NCI-H187 treated with DMSO at 0.1 percent for 48 hours (cell line): ENCODE data around the gene ZNF19.
"Not testable (repeated sequence)": the region's sequence is repeated elsewhere in the genome, so short reads cannot be mapped to it uniquely, and the experiment has no call there.

Experiments
- DNase-seq: peaks from one replicate; lab custom pipeline; 2025; lab: John Stamatoyannopoulos, UW

ZNF19 gene

GRCh38 chr16:71489122-71489521 lies at the start of gene ZNF19:
TSS of gene ZNF19 (minus strand) at chr16:71489324. CDS start at chr16:71482114, 7,210 bp downstream.
- no peak for DNase-seq

GRCh38 chr16:71537643-71538042 lies 48.5 kb upstream of the ZNF19 start:
- DNase-seq, result no peak

- no peak for DNase-seq
Observed at GRCh38 chr16:71536752-71537499, 47.8 kb upstream of the ZNF19 start.

GRCh38 chr16:71532366-71532765 lies 43.2 kb upstream of the ZNF19 start:
- DNase-seq, result no peak

- DNase-seq, result no peak
Observed at GRCh38 chr16:71528863-71529262, 39.7 kb upstream of the ZNF19 start.

GRCh38 chr16:71528257-71528656 lies 39.1 kb upstream of the ZNF19 start:
- no peak for DNase-seq

GRCh38 chr16:71526111-71526631 lies 37.0 kb upstream of the ZNF19 start, which contains the start of gene CHST4:
TSS of gene CHST4 (plus strand) at chr16:71526426. CDS start at chr16:71536678, 10,252 bp downstream.
- peak; percentile 30 for DNase-seq

GRCh38 chr16:71524566-71525553 lies 35.7 kb upstream of the ZNF19 start:
- DNase-seq, result no peak

- DNase-seq, result no peak
Observed at GRCh38 chr16:71520550-71520949, 31.4 kb upstream of the ZNF19 start.

GRCh38 chr16:71515026-71515425 lies 25.9 kb upstream of the ZNF19 start:
- no peak for DNase-seq

GRCh38 chr16:71514476-71514875 lies 25.4 kb upstream of the ZNF19 start:
- no peak for DNase-seq

- DNase-seq, result no peak
Observed at GRCh38 chr16:71513302-71513701, 24.2 kb upstream of the ZNF19 start.

GRCh38 chr16:71507061-71507460 lies 17.9 kb upstream of the ZNF19 start:
- DNase-seq, result no peak

- no peak for DNase-seq
Observed at GRCh38 chr16:71504901-71505300, 15.8 kb upstream of the ZNF19 start.

- not testable (repeated sequence) for DNase-seq
Observed at GRCh38 chr16:71504051-71504450, 14.9 kb upstream of the ZNF19 start.

- no peak for DNase-seq
Observed at GRCh38 chr16:71501547-71501946, 12.4 kb upstream of the ZNF19 start.

GRCh38 chr16:71500964-71501363 lies 11.8 kb upstream of the ZNF19 start:
- no peak for DNase-seq

- no peak for DNase-seq
Observed at GRCh38 chr16:71499775-71500364, 10.7 kb upstream of the ZNF19 start.

GRCh38 chr16:71498031-71498430 lies 8.9 kb upstream of the ZNF19 start:
- no peak for DNase-seq

GRCh38 chr16:71493213-71493612 lies 4.1 kb upstream of the ZNF19 start:
- no peak for DNase-seq

GRCh38 chr16:71492786-71493185 lies 3.7 kb upstream of the ZNF19 start:
- no peak for DNase-seq

GRCh38 chr16:71491054-71491453 lies 1.9 kb upstream of the ZNF19 start:
- no peak for DNase-seq
